ENCODE results near the gene GALNT4.

GALNT4 gene

DNA sequence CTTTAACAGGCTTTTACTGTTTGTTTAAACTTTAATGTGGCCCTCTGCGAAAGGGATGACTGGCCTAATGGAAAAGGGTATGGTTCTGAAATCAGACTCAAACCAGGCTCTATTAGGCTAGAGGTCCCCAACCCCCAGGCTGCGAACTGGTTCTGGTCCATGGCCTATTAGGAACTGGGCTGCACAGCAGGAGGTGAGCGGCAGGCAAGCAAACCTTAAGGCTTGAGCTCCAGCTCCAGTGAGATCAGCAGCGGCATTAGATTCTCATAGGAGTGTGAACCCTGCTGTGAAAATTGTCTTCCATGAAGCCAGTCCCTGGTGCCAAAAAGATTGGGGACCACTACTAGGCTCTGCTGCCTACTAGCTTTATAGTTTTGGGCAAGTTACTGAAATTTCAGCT, 11.1 kb downstream of the GALNT4 start:
- TF ChIP-seq, protein P1, sequence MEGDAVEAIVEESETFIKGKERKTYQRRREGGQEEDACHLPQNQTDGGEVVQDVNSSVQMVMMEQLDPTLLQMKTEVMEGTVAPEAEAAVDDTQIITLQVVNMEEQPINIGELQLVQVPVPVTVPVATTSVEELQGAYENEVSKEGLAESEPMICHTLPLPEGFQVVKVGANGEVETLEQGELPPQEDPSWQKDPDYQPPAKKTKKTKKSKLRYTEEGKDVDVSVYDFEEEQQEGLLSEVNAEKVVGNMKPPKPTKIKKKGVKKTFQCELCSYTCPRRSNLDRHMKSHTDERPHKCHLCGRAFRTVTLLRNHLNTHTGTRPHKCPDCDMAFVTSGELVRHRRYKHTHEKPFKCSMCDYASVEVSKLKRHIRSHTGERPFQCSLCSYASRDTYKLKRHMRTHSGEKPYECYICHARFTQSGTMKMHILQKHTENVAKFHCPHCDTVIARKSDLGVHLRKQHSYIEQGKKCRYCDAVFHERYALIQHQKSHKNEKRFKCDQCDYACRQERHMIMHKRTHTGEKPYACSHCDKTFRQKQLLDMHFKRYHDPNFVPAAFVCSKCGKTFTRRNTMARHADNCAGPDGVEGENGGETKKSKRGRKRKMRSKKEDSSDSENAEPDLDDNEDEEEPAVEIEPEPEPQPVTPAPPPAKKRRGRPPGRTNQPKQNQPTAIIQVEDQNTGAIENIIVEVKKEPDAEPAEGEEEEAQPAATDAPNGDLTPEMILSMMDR (IDR thresholded peaks at IDR 0.05; ENCODE audit: low read depth, low read length): no peak
- H3K4me3 ChIP-seq (replicated peaks in 1 of 2; ENCODE audit: low read depth in 2 of 2, low read length in 2 of 2): no peak overlapping the region
- DNase-seq (ENCODE audit: low read depth in 2 of 2): no peak

DNA sequence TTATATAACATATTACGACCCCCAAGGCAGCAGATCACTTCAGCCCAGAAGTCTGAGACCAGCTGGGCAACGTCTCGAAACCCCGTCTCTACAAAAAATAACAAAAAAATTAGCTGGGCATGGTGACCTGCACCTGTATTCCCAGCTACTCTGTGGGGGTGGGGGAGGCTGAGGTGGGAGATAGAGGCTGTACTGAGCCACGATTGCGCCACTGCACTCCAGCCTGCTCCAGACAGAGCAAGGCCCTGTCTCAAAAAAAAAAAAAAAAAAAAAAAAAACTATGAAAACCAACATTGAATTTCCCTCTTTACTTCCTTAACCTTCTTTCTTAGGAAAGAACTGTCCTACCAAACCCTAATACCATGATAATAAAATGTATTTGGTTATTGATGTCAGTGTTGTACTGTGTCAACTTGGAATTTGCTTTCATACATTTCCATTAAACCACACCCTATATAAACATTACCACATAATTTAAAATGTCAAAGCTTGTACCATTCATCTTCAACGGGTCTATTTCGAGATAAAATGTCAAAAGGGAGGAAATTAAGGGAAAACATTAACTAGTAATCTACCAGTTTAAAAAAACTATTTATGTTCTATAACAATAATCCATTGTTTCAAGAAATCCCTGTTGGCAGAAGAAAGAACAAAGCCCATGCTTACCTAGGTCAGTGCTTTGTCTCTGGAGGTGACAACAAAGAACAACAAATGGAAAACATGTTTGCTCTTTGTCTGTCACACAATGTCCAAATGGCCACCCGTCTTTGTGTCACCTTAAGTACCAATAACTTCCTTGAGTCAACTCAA, 17.4 kb downstream of the GALNT4 start:
- DNase-seq (ENCODE audit: low read depth in 2 of 2): peak in 1 of 2 donors; percentile 4
- no peak overlapping the region for H3K4me3 ChIP-seq (replicated peaks in 1 of 2; ENCODE audit: low read depth in 2 of 2, low read length in 2 of 2)
- TF ChIP-seq, protein P1 (IDR thresholded peaks at IDR 0.05; ENCODE audit: low read depth, low read length): no peak

DNA sequence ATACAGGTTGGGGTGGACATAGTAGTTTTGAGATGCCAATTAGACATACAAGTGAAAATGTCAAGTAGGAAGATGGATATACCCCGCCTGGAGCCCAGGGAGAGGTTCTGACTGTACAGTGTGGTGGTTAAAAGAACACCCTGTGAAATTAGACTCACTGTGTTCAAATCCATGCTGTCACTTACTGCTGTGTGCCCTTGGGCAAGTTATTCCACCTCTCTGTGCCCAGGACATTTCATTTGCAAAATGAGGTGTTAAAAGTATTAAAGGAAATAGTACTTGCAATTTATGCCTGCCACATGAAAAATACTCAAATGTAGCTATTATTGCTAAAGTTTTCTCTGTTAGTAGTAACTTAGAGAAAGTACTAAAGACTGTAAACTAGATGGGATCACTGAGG, 18.5 kb downstream of the GALNT4 start:
- H3K4me3 ChIP-seq (replicated peaks in 1 of 2; ENCODE audit: low read depth in 2 of 2, low read length in 2 of 2): no peak overlapping the region
- no peak for DNase-seq (ENCODE audit: low read depth in 2 of 2)
- TF ChIP-seq, protein P1 (IDR thresholded peaks at IDR 0.05; ENCODE audit: low read depth, low read length): no peak

DNA sequence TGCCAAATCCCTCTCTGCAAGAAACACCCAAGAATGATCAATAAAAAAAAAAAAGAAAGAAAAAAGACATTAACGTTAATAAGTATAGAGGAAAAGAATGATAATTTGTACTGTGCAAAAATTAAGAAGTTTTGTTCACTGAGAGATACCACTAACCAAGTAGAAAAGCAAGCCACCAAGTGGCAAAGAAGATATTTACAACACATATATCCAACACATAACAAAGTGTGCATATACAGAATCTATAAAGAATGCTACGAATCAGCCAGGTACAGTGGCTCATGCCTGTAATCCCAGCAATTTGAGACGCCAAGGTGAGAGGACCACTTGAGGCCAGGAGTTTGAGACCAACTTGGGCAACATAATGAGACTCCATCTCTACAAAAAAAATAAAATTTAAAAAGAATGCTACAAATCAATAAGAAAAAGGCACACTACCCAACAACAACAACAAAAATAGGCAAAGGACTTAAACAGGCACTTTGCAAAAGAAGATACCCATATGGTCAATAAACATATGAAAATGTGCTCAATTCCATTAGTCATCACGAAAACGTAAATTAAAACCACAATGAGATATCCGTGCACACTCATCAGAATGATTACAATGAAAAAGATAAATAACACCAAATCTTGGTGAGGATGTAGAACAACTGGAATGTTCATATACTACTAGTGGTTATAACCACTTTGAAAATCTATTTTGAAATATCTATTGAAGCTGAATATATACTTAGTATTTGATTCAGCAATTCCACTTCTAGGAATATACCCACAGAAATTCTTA, 19.8 kb downstream of the GALNT4 start:
- peak; percentile 25 to 48 for DNase-seq (ENCODE audit: low read depth in 2 of 2)
- TF ChIP-seq, protein P1 (IDR thresholded peaks at IDR 0.05; ENCODE audit: low read depth, low read length): no peak
- H3K4me3 ChIP-seq (replicated peaks in 1 of 2; ENCODE audit: low read depth in 2 of 2, low read length in 2 of 2): no peak overlapping the region

DNA sequence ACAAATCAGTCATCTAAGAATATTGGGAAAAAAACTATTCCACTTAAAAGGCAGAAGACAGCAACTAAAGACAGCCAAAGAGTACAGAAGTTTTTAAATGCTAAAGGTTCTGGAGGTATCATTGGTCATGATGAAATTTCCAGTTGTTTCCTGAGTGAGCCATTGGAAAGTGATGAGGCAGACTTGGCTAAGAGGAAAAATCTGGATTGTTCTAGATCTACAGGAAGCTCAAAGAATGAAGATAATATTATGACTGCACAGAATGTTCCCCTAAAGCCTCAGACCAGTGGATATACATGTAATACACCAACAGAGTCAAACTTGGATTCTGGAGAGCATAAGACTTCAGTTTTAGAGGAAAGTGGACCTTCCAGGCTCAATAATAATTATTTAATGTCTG, 22.8 kb downstream of the GALNT4 start:
- no peak overlapping the region for H3K4me3 ChIP-seq (replicated peaks in 1 of 2; ENCODE audit: low read depth in 2 of 2, low read length in 2 of 2)
- peak; percentile 26 to 52 for DNase-seq (ENCODE audit: low read depth in 2 of 2)
- TF ChIP-seq, protein P1 (IDR thresholded peaks at IDR 0.05; ENCODE audit: low read depth, low read length): no peak

DNA sequence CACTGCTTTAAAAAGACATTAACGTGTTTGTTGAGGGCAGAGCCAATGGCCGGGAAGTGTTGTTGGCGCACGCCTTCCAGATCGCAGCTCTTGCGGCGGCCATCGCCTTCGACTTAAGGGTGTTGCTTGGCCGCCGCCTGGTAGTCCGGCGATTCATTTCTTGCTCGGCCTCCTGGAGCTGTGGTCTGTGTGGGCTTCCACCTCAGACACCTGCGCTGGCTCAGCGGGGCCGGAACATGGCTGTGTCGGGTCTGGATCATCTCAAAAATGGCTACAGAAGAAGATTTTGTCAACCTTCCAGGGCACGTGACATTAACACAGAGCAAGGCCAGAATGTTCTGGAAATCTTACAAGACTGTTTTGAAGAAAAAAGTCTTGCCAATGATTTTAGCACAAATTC, 24.7 kb downstream of the GALNT4 start:
- no peak overlapping the region for H3K4me3 ChIP-seq (replicated peaks in 1 of 2; ENCODE audit: low read depth in 2 of 2, low read length in 2 of 2)
- no peak for DNase-seq (ENCODE audit: low read depth in 2 of 2)
- TF ChIP-seq, protein P1 (IDR thresholded peaks at IDR 0.05; ENCODE audit: low read depth, low read length): no peak
